ENCODE results near the gene SCG5.
"Not testable (repeated sequence)": the region's sequence is repeated elsewhere in the genome, so short reads cannot be mapped to it uniquely, and the experiment has no call there.

The SCG5 gene, protein sequence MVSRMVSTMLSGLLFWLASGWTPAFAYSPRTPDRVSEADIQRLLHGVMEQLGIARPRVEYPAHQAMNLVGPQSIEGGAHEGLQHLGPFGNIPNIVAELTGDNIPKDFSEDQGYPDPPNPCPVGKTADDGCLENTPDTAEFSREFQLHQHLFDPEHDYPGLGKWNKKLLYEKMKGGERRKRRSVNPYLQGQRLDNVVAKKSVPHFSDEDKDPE

DNA sequence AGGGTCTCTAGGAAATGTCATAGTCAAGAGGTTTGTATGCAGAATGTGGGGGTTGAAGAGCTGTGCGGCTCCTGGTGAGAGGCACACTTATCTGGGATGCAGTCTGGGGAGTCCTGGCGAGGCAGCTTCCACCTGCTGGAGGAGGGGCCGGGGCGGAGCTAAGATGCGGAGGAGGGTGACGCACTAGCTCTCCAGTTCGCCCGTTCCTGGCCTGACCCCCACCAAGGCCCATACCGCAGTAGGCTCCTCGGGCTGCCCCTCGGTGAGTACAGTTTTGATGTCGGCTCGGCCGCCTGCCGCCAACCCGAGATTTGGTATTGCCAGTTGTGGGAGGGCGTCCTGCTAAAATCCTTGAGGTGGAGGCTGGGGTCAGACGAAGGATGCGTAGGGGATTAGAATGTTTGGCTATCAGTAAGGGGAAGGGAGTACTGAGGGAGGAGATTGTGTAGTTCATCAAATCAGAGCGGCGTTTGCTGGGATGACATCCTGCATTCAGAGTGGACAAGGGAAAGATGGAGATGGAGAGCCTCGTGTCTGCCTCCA is at the start of gene SCG5:
SCG5 (plus strand) TSS at position 194 of the 543 bp plus-strand sequence. CDS start 1,883 bp downstream, outside the sequence.
- DNase-seq, result peak in 12 of 14 donors; percentile 17 to 91 (median 55)

DNA sequence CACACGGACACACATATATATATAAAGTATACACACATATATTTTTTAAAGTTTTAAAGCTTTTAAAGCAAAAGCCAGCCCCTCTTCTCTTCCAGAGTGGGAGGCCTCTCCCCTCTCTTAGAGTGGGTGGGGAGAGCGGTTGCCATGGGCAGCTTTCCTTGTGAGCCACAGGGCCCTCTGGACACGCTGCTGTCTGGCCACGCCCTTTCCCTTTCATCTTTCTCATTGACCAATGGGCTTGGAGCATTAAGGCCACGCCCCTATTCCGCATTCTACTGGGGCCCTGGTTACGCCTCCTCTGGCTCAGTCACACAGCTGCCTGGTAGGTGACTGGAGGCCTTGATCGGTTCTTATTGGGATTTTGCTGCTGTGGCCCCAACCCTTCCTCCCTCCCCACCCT is 48.4 kb upstream of the SCG5 start, which contains the start of gene GOLGA8N:
GOLGA8N (plus strand) TSS at position 306 of the 400 bp plus-strand sequence.
- not testable (repeated sequence) for DNase-seq

DNA sequence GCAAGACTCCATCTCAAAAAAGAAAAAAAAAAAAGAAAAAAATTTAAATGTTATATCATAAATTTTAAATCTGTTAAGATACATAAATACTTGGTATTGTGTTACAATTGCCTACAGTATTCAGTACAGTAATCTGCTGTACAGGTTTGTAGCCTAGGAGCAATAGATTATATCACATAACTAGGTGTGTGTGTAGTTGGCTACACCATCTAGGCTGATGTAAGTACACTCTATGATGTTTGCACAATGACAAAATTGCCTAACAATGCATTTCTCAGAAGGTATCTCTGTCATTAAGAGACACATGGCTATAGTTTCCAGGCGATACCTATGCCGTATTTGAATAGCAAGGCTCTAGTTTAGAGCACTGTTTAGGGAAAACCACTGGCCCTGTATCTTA is 32.0 kb upstream of the SCG5 start:
- DNase-seq, result not testable (repeated sequence)

DNA sequence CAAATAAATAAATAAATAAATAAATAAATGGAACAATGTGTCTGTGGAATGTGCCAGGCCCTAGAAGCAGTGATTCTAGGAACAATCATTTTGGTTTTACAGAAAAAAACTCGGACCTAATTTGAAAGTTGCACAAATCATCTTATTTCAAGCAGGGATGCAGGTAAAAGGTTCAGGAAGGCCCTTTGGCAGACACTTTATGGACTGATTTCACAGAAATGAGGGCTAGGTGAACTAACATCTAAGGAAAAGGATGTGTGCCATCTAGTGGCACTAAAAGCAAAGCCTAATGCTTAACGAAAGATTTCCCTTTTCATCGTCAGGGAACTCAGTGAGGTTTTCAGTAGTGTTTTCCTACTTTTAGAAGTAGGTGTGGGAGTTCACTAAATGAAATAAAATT is 30.8 kb upstream of the SCG5 start:
- DNase-seq, result not testable (repeated sequence)

DNA sequence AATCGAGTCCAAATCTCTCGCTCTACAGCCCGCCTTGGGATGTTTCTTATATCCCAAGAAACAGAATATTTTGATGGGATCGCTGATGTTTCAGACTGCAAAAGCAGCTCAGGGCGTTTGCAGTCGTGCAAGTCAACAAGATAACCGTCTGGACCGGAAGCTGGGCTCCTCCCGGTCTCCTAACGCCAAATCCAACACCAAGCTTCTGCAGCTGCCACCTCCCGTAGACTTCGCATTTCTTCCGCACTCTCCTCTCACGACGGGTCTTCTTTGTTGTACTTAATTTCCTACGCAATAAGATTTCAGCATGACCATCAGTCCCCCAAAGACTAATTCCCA is 26.8 kb upstream of the SCG5 start:
- DNase-seq, result not testable (repeated sequence)

DNA sequence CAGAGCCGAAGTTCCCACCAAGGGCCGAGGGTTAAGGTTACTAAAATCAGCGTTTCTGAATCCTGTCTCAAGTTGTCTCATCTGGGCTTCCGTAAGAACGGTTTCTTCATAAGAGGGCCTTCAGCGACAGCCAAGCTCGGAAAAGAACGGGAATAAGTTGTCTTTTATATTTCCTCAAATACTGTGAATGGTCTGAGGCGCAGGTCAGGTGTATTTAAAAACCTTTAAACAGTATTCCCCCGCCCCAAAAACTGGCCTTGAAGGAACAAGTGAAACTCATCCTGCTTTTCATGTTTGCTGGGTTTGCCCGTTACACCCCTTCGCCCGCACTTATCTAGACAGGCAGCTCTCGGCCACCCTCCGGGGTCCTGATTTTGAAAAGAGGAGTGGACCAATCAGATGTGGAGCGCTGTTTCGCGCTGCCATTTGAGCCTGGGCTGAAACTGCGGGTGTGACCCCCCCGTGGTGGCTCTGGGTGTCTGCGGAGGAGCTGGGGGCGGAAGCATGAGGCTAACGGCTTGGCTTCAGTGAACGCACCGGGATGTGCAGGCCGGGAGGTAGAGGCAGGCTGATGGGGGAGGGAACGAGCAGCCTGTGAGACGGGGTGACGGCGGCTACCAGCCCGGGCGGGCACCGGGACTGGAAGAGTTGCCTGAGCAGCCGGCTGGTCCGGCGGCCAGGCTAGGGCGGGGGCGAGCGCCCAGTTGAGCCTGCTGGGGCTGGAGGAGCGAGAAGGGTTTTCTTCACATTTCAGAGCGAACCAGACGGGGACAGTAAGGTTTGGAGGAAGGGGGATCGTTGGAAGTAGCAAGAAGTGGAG is 26.2 kb upstream of the SCG5 start, which contains the start of gene ARHGAP11A:
ARHGAP11A (plus strand) TSS at position 454 of the 820 bp plus-strand sequence. CDS start 708 bp downstream, outside the sequence.
- DNase-seq, result not testable (repeated sequence)

DNA sequence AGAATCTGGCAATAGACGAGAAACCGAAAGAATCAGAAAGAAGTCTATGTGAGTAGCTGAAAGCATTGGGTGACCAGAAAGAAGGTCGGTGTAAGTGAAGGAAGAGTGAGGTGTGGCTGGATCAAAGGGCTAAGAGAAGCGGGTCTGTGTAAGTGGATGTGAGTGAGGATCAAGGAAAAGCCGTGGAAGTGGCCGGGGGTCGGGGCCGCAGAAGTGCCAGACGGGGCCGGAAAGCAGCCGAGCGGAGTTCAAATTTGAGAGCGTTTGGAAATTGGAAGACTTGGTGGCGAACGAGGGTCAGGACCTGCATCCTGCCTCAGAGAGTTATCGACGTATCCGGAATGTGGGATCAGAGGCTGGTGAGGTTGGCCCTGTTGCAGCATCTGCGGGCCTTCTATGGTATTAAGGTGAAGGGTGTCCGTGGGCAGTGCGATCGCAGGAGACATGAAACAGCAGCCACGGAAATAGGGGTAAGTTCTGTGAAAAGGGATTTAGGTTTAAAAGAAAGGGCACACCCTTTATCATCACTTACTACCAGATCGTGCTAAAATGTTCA is 25.6 kb upstream of the SCG5 start:
- DNase-seq, result not testable (repeated sequence)

DNA sequence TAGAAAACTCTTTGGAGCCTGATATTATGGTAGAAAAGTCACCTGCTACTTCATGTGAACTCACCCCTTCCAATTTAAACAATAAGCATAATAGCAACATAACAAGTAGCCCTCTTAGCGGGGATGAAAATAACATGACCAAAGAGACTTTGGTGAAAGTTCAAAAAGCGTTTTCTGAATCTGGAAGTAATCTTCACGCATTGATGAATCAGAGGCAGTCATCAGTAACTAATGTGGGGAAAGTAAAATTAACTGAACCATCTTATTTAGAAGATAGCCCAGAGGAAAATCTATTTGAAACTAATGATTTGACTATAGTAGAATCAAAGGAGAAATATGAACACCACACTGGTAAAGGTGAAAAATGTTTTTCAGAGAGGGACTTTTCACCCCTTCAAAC is 5.1 kb upstream of the SCG5 start:
- DNase-seq, result no peak

DNA sequence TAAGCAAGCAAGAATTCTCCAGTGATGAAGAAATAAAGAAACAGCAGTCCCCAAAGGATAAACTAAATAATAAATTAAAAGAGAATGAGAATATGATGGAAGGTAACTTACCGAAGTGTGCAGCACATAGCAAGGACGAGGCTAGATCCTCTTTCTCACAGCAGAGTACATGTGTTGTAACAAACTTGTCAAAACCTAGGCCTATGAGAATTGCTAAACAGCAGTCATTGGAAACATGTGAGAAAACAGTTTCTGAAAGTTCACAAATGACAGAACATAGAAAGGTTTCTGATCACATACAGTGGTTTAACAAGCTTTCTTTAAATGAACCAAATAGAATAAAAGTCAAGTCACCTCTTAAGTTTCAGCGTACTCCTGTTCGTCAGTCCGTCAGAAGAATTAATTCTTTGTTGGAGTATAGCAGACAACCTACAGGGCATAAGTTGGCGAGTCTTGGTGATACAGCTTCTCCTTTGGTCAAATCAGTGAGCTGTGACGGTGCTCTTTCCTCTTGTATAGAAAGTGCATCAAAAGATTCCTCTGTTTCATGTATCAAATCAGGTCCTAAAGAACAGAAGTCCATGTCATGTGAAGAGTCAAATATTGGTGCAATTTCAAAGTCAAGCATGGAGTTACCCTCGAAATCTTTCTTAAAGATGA is 4.5 kb upstream of the SCG5 start:
- DNase-seq, result no peak

DNA sequence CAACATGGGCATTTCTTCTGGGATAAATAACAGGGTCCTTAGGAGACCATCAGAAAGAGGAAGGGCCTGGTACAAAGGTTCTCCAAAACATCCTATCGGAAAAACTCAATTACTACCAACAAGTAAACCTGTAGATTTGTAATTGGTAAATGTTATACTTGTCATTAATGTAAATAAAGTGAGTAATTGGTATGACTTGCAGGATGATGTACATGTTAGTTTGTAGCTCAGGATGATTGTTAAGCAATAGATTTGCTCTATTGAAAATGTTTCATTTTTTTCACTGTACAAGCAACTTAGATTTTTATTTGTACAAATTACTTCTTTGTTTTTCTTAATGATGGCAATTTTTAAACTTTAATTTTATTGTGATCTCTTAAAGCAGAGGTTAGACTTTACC is 3.8 kb upstream of the SCG5 start:
- no peak for DNase-seq

DNA sequence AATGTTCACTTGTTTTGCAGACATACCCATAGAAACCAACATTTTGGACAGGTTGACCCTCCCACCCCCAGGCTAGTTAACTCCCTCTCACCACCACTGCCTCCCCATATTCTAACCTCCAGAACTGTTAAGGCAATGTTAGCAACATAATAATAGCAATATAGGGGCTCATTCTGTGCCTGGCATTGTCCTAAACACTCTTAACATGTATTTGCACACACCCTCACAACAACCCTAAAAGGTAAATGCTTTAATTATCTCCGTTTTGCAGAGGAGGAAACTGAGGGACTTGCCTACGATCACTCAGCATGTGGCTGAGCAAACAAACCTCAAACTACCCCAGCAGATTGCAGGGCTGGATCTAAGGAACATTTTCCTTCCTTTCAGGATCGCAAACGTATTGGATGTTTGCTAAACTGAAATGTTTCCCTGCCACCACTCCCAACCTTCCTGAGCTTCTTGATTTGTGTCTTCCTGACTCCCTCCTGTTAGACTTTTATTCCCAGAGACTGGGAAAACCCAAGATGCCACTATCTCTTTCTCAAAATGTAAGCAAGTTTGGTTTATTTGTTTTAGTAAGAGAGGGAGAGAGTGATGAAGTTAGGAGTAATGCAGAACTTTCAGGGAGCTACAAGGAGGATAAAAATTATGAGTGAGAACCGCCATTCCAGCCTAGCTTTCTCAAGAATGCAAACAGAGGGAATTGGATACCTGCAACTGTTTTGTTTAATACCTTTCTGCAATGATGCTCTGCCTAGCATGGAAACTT is 1.3 kb downstream of the SCG5 start:
- DNase-seq, result no peak

DNA sequence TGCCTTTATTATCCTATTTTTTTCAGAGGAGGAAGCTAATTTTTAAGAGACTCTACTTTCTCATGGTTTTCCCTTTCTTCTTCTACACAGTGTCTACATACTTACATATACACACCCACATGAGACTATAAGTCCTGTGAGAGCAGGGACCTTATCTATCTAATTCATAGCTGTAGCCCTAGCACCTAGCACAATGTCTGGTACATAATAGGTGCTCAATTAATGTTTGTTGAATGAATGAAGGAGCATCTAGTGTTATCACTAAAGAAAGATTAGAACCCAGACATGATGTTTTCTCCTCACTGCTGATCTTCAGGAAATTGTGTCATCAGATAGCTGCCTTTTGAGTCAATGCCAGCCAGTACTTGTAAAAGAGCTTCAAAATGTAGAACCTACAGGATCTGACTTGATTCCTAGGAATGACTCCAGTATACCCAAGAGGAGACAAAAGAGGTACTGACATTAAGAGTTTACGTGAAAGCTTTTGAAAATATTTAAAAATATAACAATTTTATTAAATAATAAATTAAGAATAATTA is 2.5 kb downstream of the SCG5 start:
- DNase-seq, result no peak

DNA sequence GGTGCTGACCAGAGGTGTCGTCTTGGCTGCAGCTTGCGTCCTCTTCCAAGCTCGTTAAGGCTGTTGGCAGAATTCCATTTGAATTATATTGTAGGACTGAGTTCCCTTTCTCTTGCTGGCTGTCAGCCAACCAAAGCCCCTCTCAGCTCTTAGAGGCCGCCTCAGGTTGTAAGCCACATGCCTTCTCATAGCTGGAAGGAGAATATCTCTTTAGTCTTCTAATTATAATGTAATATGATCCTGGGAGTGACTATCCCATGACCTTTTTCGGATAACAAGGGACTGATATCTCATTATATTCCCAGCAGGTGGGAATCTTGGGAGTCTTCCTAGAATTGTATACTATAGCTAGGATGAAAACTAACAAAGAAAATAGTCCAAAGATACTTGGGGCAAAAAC is 4.8 kb downstream of the SCG5 start:
- DNase-seq, result no peak

DNA sequence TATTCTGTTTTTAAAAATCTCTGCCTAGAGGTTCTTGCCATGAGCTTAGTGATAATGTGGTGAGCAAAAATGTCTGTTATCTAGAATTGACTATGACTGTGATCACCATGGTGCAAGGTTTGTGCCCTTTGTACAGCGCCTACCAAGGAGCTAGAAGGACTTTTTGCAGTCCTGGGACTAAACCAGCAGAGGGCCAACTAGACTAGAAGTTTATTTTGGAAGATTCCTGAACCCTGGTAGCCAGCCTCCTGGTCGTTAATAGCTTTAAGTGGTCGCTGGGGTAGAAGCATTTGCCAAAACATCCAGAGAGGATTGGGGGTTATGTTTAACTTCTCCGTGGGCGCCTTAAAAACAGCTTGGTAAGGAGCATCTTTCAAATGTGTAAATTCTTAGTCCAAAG is 7.8 kb downstream of the SCG5 start:
- no peak for DNase-seq

DNA sequence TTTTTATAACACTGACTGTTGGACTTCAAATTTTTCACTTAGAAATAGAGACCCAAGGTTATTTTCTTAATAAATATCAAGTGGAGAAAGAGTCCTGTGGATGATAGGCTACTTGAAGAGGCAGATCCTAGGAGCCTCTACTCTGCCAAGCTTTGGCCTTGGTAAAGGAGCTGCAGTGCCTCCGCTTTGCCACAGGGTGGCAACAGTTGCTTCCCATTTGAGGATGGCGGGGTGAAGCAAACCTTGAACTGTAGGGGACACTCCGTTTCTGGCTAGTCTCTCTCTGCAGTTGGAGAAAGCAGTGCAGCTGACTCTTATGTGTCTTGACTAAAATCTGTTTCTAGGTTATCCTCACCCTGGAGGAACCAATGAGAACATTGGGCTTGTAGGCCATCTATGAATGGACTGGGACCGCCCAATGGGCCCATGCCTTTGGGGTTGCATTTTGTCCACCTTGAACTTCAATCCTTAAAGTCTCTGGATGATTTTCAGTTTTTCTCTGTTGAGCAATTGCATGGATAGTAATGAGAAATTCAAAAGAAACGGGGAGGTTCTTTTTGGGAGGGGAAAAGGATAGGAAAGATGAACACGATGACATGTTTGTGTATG is 9.8 kb downstream of the SCG5 start:
- peak in 3 of 14 donors; percentile 4 to 30 (median 19) for DNase-seq

DNA sequence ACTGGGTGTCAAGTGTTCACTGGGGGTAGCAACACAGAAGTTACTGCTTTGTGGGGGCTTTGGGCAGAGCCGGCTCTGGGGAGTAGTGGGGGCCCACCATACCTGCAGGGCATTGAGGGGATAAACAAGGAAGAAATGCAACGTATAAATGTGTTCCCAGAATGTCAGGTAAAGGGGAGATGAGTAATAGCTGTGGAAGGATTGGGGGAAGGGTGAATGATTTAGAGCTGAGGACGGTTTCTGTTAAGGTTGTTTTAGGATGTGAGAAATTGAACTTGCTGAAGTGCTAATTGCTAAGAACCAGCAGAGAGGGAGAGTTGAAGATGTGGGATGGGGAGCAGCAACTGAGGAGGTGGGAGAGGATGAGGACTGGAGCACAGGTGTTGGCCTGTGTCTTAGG is 10.7 kb downstream of the SCG5 start:
- no peak for DNase-seq

DNA sequence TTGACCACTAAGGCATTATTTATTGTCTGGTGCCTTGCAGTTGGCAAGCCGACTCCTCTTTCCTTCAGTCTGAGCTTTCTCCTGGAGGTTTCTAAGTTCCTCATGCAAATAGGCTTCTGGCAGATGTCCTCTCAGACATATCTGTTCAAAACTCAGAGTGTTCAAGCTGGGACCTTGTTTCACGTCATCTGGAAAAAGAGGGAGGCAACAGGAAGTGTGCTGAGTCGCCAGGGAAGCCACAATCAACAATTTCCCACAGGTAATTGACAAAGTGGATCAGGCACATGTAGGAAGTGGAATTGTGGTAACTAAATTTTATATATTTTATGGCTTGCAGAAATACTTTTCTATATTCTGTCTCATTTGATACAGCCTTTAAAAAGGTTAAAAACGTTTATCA is 14.6 kb downstream of the SCG5 start:
- no peak for DNase-seq

DNA sequence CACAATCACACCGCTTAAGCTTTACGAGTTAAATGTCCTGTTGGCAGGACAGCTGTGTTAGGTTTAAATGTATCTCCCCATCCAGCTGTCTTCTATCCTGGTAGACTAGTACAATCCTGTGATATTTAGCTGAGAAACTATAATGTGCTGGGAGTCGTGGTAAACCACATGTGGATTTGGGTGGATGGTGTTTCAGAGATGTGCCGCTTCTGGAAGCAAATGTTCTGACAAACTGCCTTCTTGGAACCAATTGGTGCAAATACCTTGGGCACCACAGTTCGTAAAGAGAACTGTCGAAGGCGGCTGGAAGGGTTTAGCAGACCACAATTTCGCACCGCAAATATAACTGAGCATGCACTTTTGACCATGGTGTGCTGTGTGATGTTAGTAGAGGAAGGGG is 15.0 kb downstream of the SCG5 start:
- DNase-seq, result no peak

DNA sequence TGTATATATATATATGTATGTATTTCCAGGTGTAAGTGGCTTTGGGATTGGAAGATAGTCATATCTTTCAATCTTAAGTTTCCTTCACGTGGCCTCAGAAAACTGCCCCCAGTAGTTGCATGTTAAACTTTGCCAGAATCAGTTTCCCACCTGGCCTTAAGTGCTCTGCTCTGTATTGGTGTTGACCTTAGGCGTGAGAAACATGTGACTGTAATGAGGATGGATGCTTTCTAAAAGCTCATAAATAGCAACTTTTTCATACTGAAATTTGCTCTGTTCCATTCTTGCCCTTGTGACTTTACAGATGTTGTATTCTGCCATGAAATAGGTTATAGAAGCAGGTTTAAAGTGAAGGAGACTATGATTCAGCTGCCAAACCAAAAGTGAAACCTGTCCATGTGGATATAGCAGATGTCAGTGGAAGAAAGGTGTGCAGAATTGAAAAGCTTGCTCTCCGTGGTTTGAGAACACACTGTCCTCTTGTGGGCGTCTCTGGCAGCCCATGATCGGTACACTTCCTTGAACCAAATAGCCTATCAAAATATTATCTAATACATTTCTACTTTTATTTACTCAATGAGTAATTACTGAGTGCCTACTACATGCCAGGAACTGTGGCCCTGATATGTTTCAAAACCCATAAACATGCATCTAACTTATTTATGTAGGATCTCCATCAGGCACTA is 15.8 kb downstream of the SCG5 start:
- DNase-seq, result no peak

DNA sequence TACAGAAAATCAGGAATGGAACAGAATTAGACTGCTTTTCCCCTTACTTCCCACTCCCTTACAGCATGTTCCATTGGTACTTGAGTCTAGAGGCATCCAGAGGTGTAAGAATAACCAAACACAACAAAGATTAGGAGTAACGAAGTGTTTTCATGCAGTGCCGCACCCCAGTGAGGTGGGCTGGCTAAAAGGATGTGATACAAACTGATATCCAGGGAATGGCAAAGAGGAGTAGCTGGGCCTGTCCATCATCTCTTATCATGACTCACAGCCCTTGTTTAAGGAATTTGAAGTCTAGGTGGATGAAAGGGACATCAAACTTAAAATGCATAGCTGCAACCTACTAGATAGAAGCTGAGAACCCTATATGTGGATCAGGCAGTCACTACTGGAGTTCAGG is 16.4 kb downstream of the SCG5 start:
- DNase-seq, result no peak
